ENCODE data around the gene DUSP28.

DUSP28 gene

DNA sequence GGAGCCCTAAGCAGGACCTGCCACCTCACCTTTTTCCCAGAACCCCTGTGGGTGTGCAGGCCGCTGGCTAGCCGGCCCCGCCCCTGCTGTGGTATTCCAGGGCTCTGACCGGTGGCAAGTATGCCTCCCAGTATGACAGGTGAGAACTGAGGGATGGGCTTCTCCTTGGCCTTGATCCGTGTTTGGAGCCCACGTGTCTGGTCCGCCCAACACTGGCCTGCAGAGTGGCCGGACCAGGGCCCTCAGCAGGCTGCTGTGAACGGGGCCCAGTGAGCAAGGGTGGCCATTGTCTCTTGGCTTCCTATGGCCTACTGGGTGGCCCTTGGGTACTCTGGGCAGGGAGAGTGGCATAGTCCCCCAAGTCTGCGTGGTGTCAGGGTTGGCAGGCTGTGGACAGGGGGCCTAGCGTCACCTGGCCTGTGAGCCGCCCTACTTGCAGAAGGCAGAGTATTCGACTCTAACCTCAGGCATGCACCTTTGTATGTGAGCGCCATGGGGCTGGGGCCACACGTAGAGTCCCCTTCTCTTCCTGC is 9.9 kb downstream of the DUSP28 start:
- DNase-seq = no peak
- TF ChIP-seq POLR2A (IDR thresholded peaks at IDR 0.05; ENCODE audit: low read length) (no peak), GATA1 (IDR thresholded peaks at IDR 0.05; ENCODE audit: low read depth, low read length) (no peak)

DNA sequence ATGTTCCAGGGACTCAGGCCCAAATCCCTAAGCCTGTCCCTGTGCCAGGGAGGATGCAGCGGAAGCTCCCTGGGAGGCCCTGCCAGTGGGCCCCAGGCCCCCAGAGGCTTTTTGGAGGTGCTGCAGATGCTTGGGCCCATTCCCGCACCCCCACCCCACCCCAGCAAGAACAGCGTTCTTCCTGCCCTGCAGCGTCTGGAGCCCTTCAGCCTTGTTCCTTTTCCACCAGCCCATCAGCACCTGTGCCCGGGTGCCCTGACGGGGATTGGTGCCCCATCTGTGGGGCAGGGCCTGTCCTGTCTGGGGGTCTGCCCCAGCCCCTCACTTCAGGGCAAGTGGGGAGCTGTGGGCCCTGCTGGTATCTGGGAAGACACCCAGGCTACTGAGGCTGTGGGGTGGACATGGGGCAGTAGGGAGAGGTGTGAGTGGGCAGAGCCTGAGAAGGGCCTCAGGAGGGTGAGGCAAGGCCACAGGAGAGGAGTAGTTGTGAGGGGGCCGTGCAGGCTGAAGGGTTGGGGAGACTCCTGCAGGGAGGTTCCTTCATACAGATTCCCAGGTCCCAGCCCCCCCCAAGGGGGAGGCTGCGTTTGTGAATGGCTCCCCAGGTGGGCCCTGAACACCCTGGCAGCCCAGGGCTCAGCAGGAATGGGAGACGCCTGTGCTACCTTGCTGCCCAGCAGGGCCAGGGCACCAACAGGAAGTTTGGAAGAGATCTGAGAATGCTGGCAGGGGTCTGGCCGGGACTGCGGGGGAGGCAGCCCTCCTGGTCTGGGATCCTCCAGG is 10.6 kb downstream of the DUSP28 start:
- DNase-seq = no peak
- no peak for TF ChIP-seq GATA1 (IDR thresholded peaks at IDR 0.05; ENCODE audit: low read depth, low read length)
- TF ChIP-seq POLR2A (IDR thresholded peaks at IDR 0.05; ENCODE audit: low read length) = no peak

DNA sequence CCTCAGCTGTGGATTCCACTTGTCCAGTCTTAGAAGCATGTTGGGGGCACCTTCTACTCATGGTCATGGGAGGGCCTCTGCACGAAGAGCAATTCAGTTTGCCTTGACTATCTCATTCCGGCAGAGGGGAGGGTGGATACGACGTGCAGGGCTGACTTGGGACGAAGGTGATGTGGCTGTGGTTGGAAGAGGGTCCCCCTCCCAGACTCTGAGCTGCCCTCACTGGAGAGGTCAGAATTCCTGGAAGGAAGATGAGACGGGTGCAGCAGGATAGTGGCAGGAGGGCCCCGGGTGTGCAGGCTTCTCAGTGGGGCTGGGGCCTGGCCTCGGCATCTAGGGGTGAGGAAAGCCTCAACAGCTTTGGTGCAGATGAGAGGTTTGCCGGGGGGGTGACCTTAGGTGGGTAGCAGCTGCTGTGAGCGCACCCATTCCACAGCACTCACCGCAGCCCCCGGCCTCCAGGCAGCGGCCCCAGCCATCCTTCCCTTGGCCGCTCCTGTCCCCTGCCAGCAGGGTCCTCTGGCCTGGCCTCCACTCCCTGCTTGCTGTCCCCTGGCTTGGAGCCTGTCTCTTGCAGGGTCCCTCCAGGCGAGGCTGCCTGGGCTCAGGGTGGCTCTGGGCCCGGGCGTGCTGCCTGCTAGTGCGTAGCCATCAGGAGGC is 11.3 kb downstream of the DUSP28 start:
- TF ChIP-seq POLR2A (IDR thresholded peaks at IDR 0.05; ENCODE audit: low read length) = no peak
- TF ChIP-seq GATA1 (IDR thresholded peaks at IDR 0.05; ENCODE audit: low read depth, low read length) = no peak
- no peak for DNase-seq

DNA sequence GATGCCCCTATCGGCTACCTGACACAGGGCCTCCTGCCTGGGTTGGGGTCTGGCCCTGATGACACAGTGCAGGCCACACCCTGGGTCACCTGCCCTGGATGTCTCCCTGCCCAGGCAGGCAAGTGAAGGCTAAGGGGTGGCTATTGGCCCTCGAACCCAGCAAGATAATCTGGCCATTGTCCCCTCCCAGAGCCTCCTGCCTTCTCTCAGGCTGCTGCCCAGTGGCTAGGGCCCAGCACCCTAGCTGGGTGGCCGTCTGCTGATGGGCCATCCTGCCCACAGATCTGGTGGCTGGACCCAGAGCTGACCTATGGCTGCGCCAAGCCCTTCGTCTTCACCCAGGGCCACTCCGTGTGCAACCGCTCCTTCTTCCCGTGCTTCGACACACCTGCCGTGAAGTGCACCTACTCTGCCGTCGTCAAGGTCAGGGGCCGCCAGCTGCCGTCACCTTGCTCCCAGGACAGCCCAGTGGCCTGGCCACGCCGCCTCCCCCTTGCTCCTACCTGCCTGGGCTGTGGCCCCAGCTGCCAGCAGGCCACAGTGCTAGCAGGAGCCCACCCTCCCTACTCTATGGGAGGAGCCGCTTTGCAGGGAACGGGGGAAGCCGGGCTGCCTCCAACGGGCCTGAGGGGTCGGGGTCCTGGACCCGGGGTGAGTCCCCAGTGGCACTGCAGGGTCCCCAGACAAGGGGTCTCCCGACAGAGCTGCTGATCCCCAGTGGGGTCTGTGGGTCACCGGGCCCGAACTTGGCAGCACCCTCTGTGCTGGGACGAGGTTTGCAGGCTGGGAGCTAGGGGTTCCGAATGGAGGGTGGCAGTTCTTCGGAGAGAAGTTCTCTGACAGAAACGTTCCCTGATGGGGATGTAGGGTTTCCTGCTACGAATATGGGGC is 12.2 kb downstream of the DUSP28 start:
- TF ChIP-seq GATA1 (IDR thresholded peaks at IDR 0.05; ENCODE audit: low read depth, low read length) = no peak
- TF ChIP-seq POLR2A (IDR thresholded peaks at IDR 0.05; ENCODE audit: low read length) = no peak
- no peak for DNase-seq

DNA sequence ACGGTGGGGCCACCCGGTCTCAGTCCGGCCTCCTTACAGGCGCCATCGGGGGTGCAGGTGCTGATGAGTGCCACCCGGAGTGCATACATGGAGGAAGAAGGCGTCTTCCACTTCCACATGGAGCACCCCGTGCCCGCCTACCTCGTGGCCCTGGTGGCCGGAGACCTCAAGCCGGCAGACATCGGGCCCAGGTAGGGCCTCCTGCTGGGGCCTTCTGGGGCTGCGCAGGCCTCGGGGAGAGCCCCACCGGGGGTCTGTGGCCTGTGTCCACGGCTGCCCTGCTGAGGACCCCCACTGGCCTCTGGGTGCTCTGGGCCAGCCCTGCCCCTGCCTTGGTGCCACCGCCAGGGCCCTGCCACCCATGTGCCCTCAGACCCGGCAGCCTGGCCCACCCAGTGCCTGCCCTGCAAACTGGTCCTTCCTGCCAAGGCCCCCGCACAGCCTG is 12.9 kb downstream of the DUSP28 start:
- no peak for DNase-seq

DNA sequence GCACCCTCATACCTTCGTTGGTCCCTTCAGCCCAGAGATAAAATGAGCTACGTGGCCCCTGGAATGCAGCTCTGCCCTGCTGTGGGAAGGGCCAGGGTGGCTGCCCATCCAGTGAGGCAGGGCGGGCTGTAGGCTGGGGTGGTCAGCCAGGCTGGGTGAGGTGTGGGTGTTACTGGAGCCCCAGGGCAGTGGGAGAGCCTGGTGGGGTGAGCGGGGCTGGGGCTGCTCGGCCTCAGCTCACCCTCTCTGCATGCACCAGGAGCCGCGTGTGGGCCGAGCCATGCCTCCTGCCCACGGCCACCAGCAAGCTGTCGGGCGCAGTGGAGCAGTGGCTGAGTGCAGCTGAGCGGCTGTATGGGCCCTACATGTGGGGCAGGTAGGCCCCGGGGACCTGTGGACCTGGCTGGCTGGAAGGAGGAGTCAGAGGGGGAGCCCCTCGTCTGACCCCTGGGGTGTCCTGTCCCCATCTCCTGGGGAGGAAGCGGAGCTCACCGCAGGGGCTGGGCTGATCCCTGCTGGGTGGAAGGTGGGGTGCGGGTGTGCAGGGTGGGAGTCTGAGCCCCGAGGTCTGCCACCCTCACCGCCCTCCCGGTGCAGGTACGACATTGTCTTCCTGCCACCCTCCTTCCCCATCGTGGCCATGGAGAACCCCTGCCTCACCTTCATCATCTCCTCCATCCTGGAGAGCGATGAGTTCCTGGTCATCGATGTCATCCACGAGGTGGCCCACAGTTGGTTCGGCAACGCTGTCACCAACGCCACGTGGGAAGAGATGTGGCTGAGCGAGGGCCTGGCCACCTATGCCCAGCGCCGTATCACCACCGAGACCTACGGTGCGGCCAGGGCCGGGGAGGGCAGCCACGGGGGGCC is 13.6 kb downstream of the DUSP28 start:
- DNase-seq = no peak
- TF ChIP-seq GATA1 (IDR thresholded peaks at IDR 0.05; ENCODE audit: low read depth, low read length) = no peak

More for the DNA sequence above, 12.9 kb downstream of the DUSP28 start:
- TF ChIP-seq GATA1 (IDR thresholded peaks at IDR 0.05; ENCODE audit: low read depth, low read length) (no peak), POLR2A (IDR thresholded peaks at IDR 0.05; ENCODE audit: low read length) (no peak)

DNA sequence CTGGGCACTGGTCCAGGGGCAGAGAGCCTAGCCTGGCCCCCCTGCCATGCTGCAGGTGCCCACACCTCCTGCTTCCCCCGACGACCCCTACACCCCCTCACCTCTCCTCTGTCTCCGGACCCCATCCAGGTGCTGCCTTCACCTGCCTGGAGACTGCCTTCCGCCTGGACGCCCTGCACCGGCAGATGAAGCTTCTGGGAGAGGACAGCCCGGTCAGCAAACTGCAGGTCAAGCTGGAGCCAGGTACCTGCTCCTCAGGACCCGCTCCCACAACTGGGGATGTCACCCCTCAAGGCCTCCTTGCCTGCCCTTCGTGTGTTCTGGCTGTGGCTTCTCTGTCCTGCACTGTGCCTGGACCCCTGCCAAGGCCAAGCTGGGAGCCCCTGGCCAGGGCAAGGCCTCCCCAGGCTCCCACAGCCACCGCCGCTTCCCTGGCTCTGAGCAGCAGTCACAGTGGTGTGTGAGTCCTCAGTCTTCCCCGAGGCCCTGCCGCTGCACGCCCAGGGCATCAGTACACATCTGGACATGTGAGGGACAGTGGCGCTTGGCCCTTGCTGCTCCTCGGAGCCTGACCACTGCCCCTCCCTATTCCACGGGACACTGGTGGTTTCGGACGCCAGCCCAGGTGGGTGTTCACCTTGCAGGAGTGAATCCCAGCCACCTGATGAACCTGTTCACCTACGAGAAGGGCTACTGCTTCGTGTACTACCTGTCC is 14.4 kb downstream of the DUSP28 start:
- DNase-seq = no peak
- TF ChIP-seq POLR2A (IDR thresholded peaks at IDR 0.05; ENCODE audit: low read length) (no peak), GATA1 (IDR thresholded peaks at IDR 0.05; ENCODE audit: low read depth, low read length) (no peak)

DNA sequence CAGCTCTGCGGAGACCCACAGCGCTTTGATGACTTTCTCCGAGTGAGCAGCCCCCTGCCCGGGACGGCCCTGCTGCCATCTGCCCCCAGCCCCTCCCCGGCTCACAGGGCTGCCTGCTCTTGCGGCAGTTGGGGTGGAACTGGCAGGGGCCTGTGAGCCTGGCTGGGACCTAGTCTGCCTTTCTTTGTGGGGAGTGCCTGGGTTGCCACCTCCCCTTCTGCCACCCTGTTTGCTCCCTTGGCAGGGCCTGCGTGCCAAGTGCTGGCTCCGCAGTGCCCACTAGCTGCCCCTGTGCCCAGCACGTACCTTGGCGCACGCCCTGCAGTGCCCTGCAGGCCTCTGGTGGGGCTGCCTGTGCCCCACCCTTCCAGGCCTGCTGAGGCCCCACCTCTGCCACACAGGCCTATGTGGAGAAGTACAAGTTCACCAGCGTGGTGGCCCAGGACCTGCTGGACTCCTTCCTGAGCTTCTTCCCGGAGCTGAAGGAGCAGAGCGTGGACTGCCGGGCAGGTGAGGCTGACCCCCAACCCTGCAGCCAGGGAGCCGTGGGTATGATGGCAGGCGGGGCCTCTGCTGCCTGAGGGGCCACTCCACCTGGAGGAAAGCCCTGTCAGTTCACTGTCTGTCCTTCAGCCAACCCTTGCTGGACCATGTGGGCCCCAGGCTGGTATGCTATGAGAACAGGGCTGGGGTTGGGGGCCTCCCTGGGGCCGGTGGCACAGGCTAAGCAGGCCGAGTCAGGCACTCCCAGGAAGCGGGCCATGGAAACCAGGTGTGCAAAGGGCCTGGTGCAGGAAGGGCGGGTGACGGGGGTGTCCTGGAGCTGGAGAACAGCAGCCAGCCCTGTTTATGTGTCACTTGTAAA is 15.2 kb downstream of the DUSP28 start:
- TF ChIP-seq GATA1 (IDR thresholded peaks at IDR 0.05; ENCODE audit: low read depth, low read length) (no peak), POLR2A (IDR thresholded peaks at IDR 0.05; ENCODE audit: low read length) (no peak)
- no peak for DNase-seq

DNA sequence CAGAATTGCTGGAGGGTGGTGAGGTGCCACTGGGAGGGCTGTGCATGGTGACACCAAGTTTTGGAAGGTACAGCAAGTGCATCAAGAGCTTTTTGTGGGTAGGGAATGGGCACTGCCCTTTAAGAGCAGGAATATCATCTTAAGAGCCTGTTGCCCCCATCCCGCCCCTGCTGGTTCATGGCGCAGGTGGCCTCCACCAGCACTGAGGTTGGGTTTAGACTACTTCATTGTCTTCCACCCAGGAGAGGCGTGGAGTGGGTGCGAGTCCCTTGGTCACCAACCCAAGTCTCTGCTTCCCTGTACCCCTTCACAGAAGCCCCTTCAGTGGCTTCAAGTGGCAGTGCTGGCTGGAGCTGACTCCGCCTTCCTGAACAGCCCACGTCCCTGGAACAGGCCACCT is 15.9 kb downstream of the DUSP28 start:
- no peak for DNase-seq
- TF ChIP-seq POLR2A (IDR thresholded peaks at IDR 0.05; ENCODE audit: low read length) (no peak), GATA1 (IDR thresholded peaks at IDR 0.05; ENCODE audit: low read depth, low read length) (no peak)

DNA sequence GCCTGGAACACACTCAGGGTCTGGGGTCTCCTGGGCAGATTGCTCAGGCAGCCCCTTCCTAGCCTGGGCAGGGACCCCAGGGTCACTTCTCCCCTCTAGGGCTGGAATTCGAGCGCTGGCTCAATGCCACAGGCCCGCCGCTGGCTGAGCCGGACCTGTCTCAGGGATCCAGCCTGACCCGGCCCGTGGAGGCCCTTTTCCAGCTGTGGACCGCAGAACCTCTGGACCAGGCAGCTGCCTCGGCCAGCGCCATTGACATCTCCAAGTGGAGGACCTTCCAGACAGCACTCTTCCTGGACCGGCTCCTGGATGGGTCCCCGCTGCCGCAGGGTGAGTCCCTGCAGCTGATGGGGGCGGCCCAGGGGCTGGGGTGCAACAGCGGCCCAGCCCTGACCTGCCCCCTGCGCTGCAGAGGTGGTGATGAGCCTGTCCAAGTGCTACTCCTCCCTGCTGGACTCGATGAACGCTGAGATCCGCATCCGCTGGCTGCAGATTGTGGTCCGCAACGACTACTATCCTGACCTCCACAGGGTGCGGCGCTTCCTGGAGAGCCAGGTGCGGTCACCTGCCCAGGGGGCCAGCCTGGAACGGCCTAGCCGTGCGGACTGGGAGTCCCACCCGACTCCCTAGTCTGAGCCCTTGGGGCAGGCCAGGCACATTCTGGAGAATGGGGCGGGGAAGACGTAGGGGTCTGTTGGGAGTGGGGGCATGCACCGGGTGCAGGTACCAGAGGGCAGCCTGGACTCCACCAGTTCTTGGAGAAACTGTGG is 16.5 kb downstream of the DUSP28 start:
- no peak for TF ChIP-seq POLR2A (IDR thresholded peaks at IDR 0.05; ENCODE audit: low read length)
- no peak for TF ChIP-seq GATA1 (IDR thresholded peaks at IDR 0.05; ENCODE audit: low read depth, low read length)
- no peak for DNase-seq

Measured in erythroblast (primary cell).